ENCODE data around the gene FBXL7. TPM values are rescaled to one million over a fixed set of nuclear protein-coding genes. Genes with fewer than 3 reads are reported as not detected.

The FBXL7 gene
- total and polyA plus RNA-seq, 2 donors (not counting 1 experiment from before 2014, with no cell fraction given), result 6.4 to 12.9 TPM

DNA sequence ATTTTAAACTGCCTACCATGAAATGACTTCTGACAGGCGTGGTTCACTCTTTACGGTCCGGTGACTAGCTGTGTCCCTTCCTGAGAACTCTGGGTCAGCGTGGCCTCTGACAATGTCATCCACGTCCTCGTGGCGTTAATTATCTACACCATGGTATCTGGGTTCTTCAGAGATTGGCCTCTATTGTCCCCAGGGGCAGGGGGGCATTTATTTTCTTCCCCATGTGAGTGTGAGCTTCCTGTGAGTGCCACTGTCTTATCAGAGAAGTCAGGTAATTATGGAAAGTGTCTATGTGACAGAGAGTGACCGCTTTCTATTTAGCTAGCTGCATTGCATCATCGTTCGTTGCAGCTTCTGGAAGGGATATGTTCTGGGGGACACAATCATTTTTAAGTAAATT is 77.2 kb downstream of the FBXL7 start:
- Histone ChIP-seq H2AFZ (ENCODE audit: low read length) (no peak overlapping the region), H3K4me3 (replicated peaks in 1 of 4; ENCODE audit: control extremely low read depth in 1 of 4, insufficient read depth in 1 of 4, low read depth in 3 of 4, low read length in 4 of 4) (no peak overlapping the region), H3K79me2 (ENCODE audit: control insufficient read depth, insufficient read depth, low read length) (no peaks in the 10 kb centered on the region), H3K4me1 (ENCODE audit: control insufficient read depth, extremely low read depth, insufficient read depth, low read length) (peaks cover 3% of the 10 kb centered on the region), H4K20me1 (ENCODE audit: control insufficient read depth, extremely low read depth, insufficient read depth, low read length) (no peaks in the 10 kb centered on the region), H3K27ac (ENCODE audit: insufficient read depth, low read length) (no peak overlapping the region), H3K9ac (ENCODE audit: insufficient read depth, low read length) (no peak overlapping the region), H3K27me3 (ENCODE audit: control insufficient read depth, insufficient read depth, low read length) (no peaks in the 10 kb centered on the region), H3K9me3 (ENCODE audit: control insufficient read depth, insufficient read depth, low read depth, low read length) (no peaks in the 10 kb centered on the region), H3K36me3 (ENCODE audit: control insufficient read depth, insufficient read depth, low read length) (no peaks in the 10 kb centered on the region), H3K4me2 (ENCODE audit: extremely low read depth, insufficient read depth, low read length) (no peak overlapping the region)
- DNase-seq (ENCODE audit: low read depth in 2 of 2), result no peak
- TF ChIP-seq, protein P1, sequence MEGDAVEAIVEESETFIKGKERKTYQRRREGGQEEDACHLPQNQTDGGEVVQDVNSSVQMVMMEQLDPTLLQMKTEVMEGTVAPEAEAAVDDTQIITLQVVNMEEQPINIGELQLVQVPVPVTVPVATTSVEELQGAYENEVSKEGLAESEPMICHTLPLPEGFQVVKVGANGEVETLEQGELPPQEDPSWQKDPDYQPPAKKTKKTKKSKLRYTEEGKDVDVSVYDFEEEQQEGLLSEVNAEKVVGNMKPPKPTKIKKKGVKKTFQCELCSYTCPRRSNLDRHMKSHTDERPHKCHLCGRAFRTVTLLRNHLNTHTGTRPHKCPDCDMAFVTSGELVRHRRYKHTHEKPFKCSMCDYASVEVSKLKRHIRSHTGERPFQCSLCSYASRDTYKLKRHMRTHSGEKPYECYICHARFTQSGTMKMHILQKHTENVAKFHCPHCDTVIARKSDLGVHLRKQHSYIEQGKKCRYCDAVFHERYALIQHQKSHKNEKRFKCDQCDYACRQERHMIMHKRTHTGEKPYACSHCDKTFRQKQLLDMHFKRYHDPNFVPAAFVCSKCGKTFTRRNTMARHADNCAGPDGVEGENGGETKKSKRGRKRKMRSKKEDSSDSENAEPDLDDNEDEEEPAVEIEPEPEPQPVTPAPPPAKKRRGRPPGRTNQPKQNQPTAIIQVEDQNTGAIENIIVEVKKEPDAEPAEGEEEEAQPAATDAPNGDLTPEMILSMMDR (conservative IDR thresholded peaks at IDR 0.05 in 1 of 2, IDR thresholded peaks at IDR 0.05 in 1 of 2; ENCODE audit: low read depth in 1 of 2, low read length in 2 of 2), result no peak
- no peak for TF ChIP-seq EZH2 (IDR thresholded peaks at IDR 0.05; ENCODE audit: low read length, missing control alignments)

DNA sequence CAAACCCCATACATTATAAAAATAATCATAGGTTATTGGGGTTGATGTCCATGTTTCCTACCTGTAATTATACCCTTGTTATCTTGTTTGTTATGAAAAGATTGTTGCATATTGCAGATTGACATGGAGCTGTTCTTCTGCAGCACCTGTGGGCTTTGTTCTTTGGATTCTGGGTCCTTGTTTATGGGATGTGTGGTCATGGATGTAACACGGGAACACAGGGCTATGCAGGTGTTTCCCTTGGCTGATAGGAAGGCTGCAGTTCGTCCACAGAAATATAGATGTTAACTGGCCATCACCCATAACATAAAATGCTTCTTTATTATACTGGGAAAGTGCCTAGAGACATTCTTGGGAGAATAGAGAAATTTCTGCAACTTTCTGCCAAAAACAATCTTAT is 77.9 kb downstream of the FBXL7 start:
- TF ChIP-seq EZH2 (IDR thresholded peaks at IDR 0.05; ENCODE audit: low read length, missing control alignments), result no peak
- TF ChIP-seq, protein P1 (conservative IDR thresholded peaks at IDR 0.05 in 1 of 2, IDR thresholded peaks at IDR 0.05 in 1 of 2; ENCODE audit: low read depth in 1 of 2, low read length in 2 of 2), result no peak
- Histone ChIP-seq H3K4me3 (replicated peaks in 1 of 4; ENCODE audit: control extremely low read depth in 1 of 4, insufficient read depth in 1 of 4, low read depth in 3 of 4, low read length in 4 of 4) (no peak overlapping the region), H3K27ac (ENCODE audit: insufficient read depth, low read length) (no peak overlapping the region), H4K20me1 (ENCODE audit: control insufficient read depth, extremely low read depth, insufficient read depth, low read length) (no peaks in the 10 kb centered on the region), H3K4me1 (ENCODE audit: control insufficient read depth, extremely low read depth, insufficient read depth, low read length) (peaks cover 3% of the 10 kb centered on the region), H3K9ac (ENCODE audit: insufficient read depth, low read length) (no peak overlapping the region), H3K27me3 (ENCODE audit: control insufficient read depth, insufficient read depth, low read length) (no peaks in the 10 kb centered on the region), H3K36me3 (ENCODE audit: control insufficient read depth, insufficient read depth, low read length) (no peaks in the 10 kb centered on the region), H3K4me2 (ENCODE audit: extremely low read depth, insufficient read depth, low read length) (no peak overlapping the region), H3K9me3 (ENCODE audit: control insufficient read depth, insufficient read depth, low read depth, low read length) (no peaks in the 10 kb centered on the region), H2AFZ (ENCODE audit: low read length) (no peak overlapping the region), H3K79me2 (ENCODE audit: control insufficient read depth, insufficient read depth, low read length) (no peaks in the 10 kb centered on the region)
- no peak for DNase-seq (ENCODE audit: low read depth in 2 of 2)

DNA sequence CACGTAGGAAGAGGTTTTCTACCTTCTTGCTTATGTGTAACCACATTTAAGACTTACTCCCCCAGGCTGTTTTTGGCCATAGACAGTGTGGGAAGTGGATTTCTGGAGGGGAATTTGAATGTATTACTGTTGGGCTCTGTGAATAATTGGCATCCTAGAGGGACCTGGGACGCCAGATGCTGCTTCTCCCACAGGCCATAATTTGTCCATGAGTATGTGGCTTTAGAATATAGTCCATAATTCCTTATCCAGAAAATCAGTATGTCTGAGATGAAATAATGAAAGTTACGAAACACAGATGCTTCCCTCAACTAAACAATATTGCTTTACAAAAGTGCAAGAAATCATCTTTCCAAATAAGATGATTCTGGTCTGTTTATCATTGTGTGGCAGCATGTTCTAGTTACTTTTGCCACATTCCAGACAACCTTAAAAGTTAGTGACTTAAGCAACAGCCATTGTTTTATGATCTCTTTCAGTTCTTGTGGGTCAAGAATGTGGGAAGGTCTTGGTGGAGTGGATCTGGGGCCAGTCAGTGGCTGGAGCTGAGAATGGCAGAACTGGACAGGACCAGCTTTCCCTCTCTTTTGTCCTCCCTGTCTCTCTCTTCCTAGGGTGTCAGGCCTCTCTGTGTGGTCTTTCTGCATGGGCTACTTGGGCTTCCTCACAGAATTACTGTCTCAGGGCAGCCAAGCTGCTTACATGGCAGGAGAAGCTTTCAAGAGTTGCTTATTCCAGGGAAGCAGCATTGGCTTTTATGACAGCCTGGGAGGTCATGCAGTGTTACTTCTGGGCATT is 79.4 kb downstream of the FBXL7 start:
- Histone ChIP-seq H3K4me1 (ENCODE audit: control insufficient read depth, extremely low read depth, insufficient read depth, low read length) (peaks cover 3% of the 10 kb centered on the region), H3K36me3 (ENCODE audit: control insufficient read depth, insufficient read depth, low read length) (no peaks in the 10 kb centered on the region), H3K27ac (ENCODE audit: insufficient read depth, low read length) (no peak overlapping the region), H3K4me3 (replicated peaks in 1 of 4; ENCODE audit: control extremely low read depth in 1 of 4, insufficient read depth in 1 of 4, low read depth in 3 of 4, low read length in 4 of 4) (no peak overlapping the region), H3K9me3 (ENCODE audit: control insufficient read depth, insufficient read depth, low read depth, low read length) (no peaks in the 10 kb centered on the region), H3K27me3 (ENCODE audit: control insufficient read depth, insufficient read depth, low read length) (no peaks in the 10 kb centered on the region), H3K9ac (ENCODE audit: insufficient read depth, low read length) (no peak overlapping the region), H4K20me1 (ENCODE audit: control insufficient read depth, extremely low read depth, insufficient read depth, low read length) (no peaks in the 10 kb centered on the region), H3K4me2 (ENCODE audit: extremely low read depth, insufficient read depth, low read length) (no peak overlapping the region), H2AFZ (ENCODE audit: low read length) (no peak overlapping the region), H3K79me2 (ENCODE audit: control insufficient read depth, insufficient read depth, low read length) (no peaks in the 10 kb centered on the region)
- no peak for TF ChIP-seq EZH2 (IDR thresholded peaks at IDR 0.05; ENCODE audit: low read length, missing control alignments)
- TF ChIP-seq, protein P1 (conservative IDR thresholded peaks at IDR 0.05 in 1 of 2, IDR thresholded peaks at IDR 0.05 in 1 of 2; ENCODE audit: low read depth in 1 of 2, low read length in 2 of 2), result no peak
- no peak for DNase-seq (ENCODE audit: low read depth in 2 of 2)

Data from fibroblast of lung (primary cell).